ENCODE measurements around the gene RTP1. TPM values are rescaled to one million over a fixed set of nuclear protein-coding genes. Genes with fewer than 3 reads are reported as not detected.
"Not testable (repeated sequence)": the region's sequence is repeated elsewhere in the genome, so short reads cannot be mapped to it uniquely, and the experiment has no call there.

RTP1 gene
- polyA plus RNA-seq, 6 donors from 2014 or later: not detected

GRCh38 chr3:187183210-187183862 is 13.9 kb upstream of the RTP1 start:
- Mint-ChIP-seq H3K27ac (no peak overlapping the region), H3K4me1 (peaks cover 0 to 3% (median 2%) of the 10 kb centered on the region in 3 donors), H3K27me3 (peaks cover 65 to 87% (median 81%) of the 10 kb centered on the region in 3 donors), H3K36me3 (no peaks in the 10 kb centered on the region), H3K4me3 (no peak overlapping the region), H3K9me3 (peaks cover 0 to 9% (median 6%) of the 10 kb centered on the region in 7 donors)
- no peak for DNase-seq
- no peak for ATAC-seq (ENCODE audit: low read depth in 2 of 2)

GRCh38 chr3:187183903-187184302 is 13.4 kb upstream of the RTP1 start:
- Mint-ChIP-seq H3K9me3 (peaks cover 0 to 10% (median 6%) of the 10 kb centered on the region in 7 donors), H3K4me1 (peaks cover 3 to 8% (median 4%) of the 10 kb centered on the region in 3 donors), H3K27ac (no peak overlapping the region), H3K4me3 (no peak overlapping the region), H3K27me3 (peaks cover 68 to 89% (median 82%) of the 10 kb centered on the region in 3 donors), H3K36me3 (no peaks in the 10 kb centered on the region)
- DNase-seq (no peak), ATAC-seq (ENCODE audit: low read depth in 2 of 2) (no peak)

DNA sequence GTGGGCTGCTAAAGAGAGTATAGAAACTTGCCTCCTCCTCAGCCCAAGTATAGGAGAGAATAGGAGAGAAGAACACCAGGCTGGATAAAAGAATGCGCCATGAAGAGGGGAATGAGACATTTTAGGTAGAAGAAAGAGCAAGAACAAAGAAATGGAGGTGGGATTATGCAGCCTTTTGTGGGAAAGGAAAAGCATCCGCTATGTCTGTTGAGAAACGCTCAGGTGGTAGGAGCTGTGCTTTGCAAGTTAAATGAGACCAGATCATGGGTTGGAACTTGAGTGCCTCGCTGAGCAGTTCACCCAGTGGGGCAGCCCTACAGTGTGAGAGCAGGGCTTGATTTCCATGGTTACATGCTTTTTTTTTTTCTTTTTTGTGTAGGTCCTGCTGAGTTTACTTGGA is 11.5 kb upstream of the RTP1 start:
- Mint-ChIP-seq H3K27ac (no peak overlapping the region), H3K9me3 (peaks cover 0 to 10% (median 6%) of the 10 kb centered on the region in 7 donors), H3K36me3 (no peaks in the 10 kb centered on the region), H3K4me1 (peaks cover 7 to 16% (median 14%) of the 10 kb centered on the region in 3 donors), H3K27me3 (peaks cover 77 to 86% (median 80%) of the 10 kb centered on the region in 3 donors), H3K4me3 (no peak overlapping the region)
- ATAC-seq (ENCODE audit: low read depth in 2 of 2): no peak
- DNase-seq: no peak

DNA sequence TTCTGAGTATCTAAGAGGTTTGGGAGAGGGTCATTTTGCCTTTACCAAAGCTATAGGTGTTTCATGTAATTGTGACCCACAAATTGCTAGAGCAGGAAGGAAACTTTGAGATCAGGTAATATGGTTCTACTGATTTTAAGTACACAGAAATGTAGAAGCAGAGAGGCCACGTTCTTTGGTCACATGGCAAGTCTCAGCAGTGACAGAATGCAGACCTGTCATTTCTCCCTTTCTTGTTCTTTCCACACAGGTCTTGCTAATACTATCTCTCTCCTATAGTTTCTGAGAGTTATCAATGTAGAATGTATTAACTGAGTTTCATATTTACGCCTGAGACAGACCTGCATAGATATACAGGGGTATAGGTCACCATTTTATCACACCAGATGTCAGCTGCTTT is 10.9 kb upstream of the RTP1 start:
- H3K9me3 Mint-ChIP-seq: peaks cover 0 to 10% (median 6%) of the 10 kb centered on the region in 7 donors
- peaks cover 80 to 86% (median 83%) of the 10 kb centered on the region in 3 donors for H3K27me3 Mint-ChIP-seq
- H3K36me3 Mint-ChIP-seq: no peaks in the 10 kb centered on the region
- no peak overlapping the region for H3K4me3 Mint-ChIP-seq
- ATAC-seq (ENCODE audit: low read depth in 2 of 2) (no peak), DNase-seq (no peak)
- H3K27ac Mint-ChIP-seq: no peak overlapping the region
- peaks cover 7 to 16% (median 14%) of the 10 kb centered on the region in 3 donors for H3K4me1 Mint-ChIP-seq

- Mint-ChIP-seq H3K4me1 (peaks cover 7 to 16% (median 14%) of the 10 kb centered on the region in 3 donors), H3K9me3 (peaks cover 0 to 10% (median 6%) of the 10 kb centered on the region in 7 donors), H3K36me3 (no peaks in the 10 kb centered on the region), H3K27me3 (peaks cover 80 to 86% (median 83%) of the 10 kb centered on the region in 3 donors), H3K4me3 (no peak overlapping the region), H3K27ac (no peak overlapping the region)
- no peak for ATAC-seq (ENCODE audit: low read depth in 2 of 2)
- DNase-seq: no peak
Observed at GRCh38 chr3:187186801-187187421, 10.4 kb upstream of the RTP1 start.

GRCh38 chr3:187188931-187189330 is 8.4 kb upstream of the RTP1 start:
- Mint-ChIP-seq H3K36me3 (no peaks in the 10 kb centered on the region), H3K27me3 (peaks cover 86 to 92% (median 87%) of the 10 kb centered on the region in 3 donors), H3K9me3 (peaks cover 0 to 10% (median 6%) of the 10 kb centered on the region in 7 donors), H3K4me1 (peaks cover 7 to 16% (median 14%) of the 10 kb centered on the region in 3 donors), H3K4me3 (no peak overlapping the region), H3K27ac (no peak overlapping the region)
- DNase-seq (peak; percentile 51), ATAC-seq (ENCODE audit: low read depth in 2 of 2) (peak; percentile 98 to 99)

DNA sequence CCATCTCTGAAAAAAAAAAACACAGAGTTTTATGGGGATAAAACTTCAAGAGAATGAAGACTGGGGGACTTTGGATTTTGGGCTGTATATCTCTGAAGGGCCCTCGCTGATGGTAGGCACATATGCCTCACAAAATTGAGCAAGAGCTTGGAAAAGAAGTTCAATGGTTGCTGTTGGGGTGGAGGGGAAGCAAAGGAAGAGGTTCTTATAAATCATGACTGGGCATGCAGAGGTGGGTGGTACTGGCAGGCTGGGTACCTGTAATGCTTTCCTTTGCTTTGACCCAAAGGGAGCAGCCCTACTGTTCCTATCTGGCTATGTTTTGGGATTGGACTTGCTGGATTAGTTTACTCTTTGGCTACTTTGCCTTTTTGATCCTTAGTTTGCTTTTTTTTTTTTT is 6.0 kb upstream of the RTP1 start:
- DNase-seq: no peak

GRCh38 chr3:187193181-187193580 is 4.1 kb upstream of the RTP1 start:
- peaks cover 4 to 16% (median 14%) of the 10 kb centered on the region in 3 donors for H3K4me1 Mint-ChIP-seq
- H3K36me3 Mint-ChIP-seq: no peaks in the 10 kb centered on the region
- DNase-seq (no peak), ATAC-seq (ENCODE audit: low read depth in 2 of 2) (no peak)
- H3K27ac Mint-ChIP-seq: no peak overlapping the region
- H3K9me3 Mint-ChIP-seq: peaks cover 0 to 4% (median 2%) of the 10 kb centered on the region in 7 donors
- H3K27me3 Mint-ChIP-seq: peaks cover 71 to 86% (median 86%) of the 10 kb centered on the region in 3 donors
- no peak overlapping the region for H3K4me3 Mint-ChIP-seq

More for the DNA sequence above, 6.0 kb upstream of the RTP1 start:
- Mint-ChIP-seq H3K4me3 (no peak overlapping the region), H3K9me3 (peaks cover 0 to 10% (median 8%) of the 10 kb centered on the region in 7 donors), H3K4me1 (peaks cover 7 to 16% (median 14%) of the 10 kb centered on the region in 3 donors), H3K36me3 (no peaks in the 10 kb centered on the region), H3K27me3 (peaks cover 84 to 90% (median 90%) of the 10 kb centered on the region in 3 donors), H3K27ac (no peak overlapping the region)
- no peak for ATAC-seq (ENCODE audit: low read depth in 2 of 2)

GRCh38 chr3:187196573-187197334 is 532 bp upstream of the RTP1 start:
- Mint-ChIP-seq H3K27me3 (peaks cover 41 to 73% (median 67%) of the 10 kb centered on the region in 3 donors), H3K36me3 (no peaks in the 10 kb centered on the region), H3K9me3 (peaks cover 0 to 2% (median 0%) of the 10 kb centered on the region in 7 donors), H3K4me1 (no peaks in the 10 kb centered on the region), H3K4me3 (no peak overlapping the region), H3K27ac (no peak overlapping the region)
- DNase-seq (no peak), ATAC-seq (ENCODE audit: low read depth in 2 of 2) (no peak)

DNA sequence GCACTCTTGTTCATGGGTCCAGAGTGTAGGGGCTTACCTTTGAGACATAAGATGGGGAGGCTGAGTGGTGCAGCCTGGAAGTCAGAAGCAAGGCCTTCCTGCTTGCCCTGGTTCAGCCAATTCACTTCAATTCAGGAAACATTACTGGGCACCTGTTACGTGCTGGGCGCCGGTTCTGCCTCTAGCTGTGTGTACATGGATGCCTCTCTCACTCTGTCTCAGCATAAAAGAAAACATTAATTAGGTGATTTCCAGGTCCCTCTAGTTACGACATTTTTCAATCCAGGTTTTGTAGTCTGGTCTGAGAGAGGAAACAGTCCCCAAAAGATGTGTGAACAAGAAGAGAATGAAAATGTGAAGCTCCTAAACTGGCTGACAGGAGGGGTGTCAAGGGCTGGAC is 1.2 kb downstream of the RTP1 start:
- no peak for DNase-seq
- peaks cover 0 to 2% (median 0%) of the 10 kb centered on the region in 7 donors for H3K9me3 Mint-ChIP-seq
- no peaks in the 10 kb centered on the region for H3K36me3 Mint-ChIP-seq
- H3K27me3 Mint-ChIP-seq: peaks cover 38 to 73% (median 67%) of the 10 kb centered on the region in 3 donors
- no peak overlapping the region for H3K4me3 Mint-ChIP-seq
- H3K27ac Mint-ChIP-seq: no peak overlapping the region
- no peak for ATAC-seq (ENCODE audit: low read depth in 2 of 2)
- H3K4me1 Mint-ChIP-seq: no peaks in the 10 kb centered on the region

DNA sequence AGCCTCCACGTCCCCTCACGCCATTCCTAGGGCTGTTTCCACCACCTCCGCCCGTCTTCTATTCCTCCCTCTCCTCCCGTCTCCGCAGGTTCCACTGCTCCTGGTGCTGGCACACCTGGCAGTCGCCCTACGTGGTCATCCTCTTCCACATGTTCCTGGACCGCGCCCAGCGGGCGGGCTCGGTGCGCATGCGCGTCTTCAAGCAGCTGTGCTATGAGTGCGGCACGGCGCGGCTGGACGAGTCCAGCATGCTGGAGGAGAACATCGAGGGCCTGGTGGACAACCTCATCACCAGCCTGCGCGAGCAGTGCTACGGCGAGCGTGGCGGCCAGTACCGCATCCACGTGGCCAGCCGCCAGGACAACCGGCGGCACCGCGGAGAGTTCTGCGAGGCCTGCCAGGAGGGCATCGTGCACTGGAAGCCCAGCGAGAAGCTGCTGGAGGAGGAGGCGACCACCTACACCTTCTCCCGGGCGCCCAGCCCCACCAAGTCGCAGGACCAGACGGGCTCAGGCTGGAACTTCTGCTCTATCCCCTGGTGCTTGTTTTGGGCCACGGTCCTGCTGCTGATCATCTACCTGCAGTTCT is 2.3 kb downstream of the RTP1 start:
- not testable (repeated sequence) for H3K9me3 Mint-ChIP-seq; H3K36me3 Mint-ChIP-seq; DNase-seq; ATAC-seq (ENCODE audit: low read depth in 2 of 2); H3K4me1 Mint-ChIP-seq; H3K4me3 Mint-ChIP-seq; H3K27ac Mint-ChIP-seq
- peaks cover 27 to 69% (median 62%) of the 10 kb centered on the region in 3 donors for H3K27me3 Mint-ChIP-seq

DNA sequence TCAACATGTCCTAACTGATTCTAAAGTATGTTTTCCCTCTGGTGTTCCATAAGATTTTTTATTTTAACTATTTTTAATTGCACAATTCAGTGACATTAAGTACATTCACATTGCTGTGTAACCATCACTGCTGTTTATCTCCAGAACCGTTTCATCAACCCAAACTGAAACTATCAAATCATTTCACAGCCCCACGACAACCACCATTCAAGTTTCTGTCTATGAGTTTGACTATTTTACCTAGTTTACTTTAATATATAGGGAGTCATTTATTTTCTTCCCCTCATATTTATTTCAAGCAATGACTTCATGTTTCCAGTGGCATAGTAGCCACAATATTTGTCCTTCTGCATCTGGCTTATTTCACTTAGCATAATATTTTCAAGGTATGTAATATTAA is 8.4 kb downstream of the RTP1 start:
- no peak overlapping the region for H3K4me3 Mint-ChIP-seq
- no peak for ATAC-seq (ENCODE audit: low read depth in 2 of 2)
- H3K36me3 Mint-ChIP-seq: no peaks in the 10 kb centered on the region
- no peak for DNase-seq
- peaks cover 0 to 12% (median 0%) of the 10 kb centered on the region in 7 donors for H3K9me3 Mint-ChIP-seq
- peak overlapping the region in 1 of 6 donors; percentile 56 for H3K27ac Mint-ChIP-seq
- peaks cover 37 to 68% (median 63%) of the 10 kb centered on the region in 3 donors for H3K27me3 Mint-ChIP-seq
- no peaks in the 10 kb centered on the region for H3K4me1 Mint-ChIP-seq

DNA sequence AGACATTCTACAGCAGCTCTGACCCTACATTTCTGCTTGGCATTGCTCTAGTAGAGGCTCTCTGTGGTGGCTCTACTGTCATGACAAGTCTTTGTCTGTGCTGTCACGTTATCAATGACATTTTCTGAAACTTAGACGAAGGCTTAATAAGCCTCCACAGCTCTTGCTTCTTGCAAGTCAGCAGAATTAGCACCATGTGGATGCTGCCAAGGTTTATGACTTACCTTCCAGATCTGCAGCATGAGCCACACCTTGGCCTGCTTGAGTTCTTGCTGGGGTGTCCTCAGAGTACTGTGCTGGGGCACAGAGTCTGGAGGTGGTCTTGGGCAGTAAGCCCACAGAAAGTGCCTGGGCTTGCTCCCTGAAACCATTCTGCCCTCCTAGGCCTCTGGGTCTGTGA is 9.8 kb downstream of the RTP1 start:
- H3K27ac Mint-ChIP-seq: no peak overlapping the region
- H3K4me3 Mint-ChIP-seq: no peak overlapping the region
- no peaks in the 10 kb centered on the region for H3K36me3 Mint-ChIP-seq
- H3K27me3 Mint-ChIP-seq: peaks cover 41 to 68% (median 63%) of the 10 kb centered on the region in 3 donors
- DNase-seq (no peak), ATAC-seq (ENCODE audit: low read depth in 2 of 2) (no peak)
- peaks cover 0 to 12% (median 0%) of the 10 kb centered on the region in 7 donors for H3K9me3 Mint-ChIP-seq
- no peaks in the 10 kb centered on the region for H3K4me1 Mint-ChIP-seq

All from naive B cell (primary cell).